HTR-8/SVneo (cell line): ENCODE results near the gene TGFB2.
A peak's percentile ranks its signal among the peaks of the same experiment; 100 is the strongest.

ENCODE experiments used
- DNase-seq: peaks from one replicate; pipeline ENCODE4 v3.0.0; 2011; ENCODE audit warnings: low spot score, mixed read lengths; ENCODE audit not compliant: insufficient read length
- FAIRE-seq: peaks from 2 replicates; lab custom pipeline; 2011; peaks lifted over from hg19 to GRCh38; lab: Jason Lieb, UNC

TGFB2 gene

DNA sequence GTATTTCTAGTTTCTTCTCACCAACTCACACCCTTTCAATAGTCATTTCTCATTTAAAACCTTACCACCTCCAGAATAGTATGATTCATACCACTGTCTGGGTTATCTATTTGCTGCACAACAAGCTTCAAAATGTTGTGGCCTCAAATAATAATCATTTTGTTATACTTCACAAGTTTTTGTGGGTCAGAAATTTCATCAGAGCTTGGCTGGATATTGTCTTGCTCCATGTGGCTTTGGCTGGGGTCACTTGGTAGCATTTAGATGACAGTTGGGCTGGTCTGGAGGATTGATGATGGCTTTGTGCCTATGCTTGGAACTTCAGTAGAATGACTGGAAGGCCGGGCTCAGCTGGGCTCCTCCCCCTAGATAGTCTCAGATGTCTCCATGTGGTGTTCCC is 66.0 kb downstream of the TGFB2 start:
- no peak for FAIRE-seq
- no peak for DNase-seq

DNA sequence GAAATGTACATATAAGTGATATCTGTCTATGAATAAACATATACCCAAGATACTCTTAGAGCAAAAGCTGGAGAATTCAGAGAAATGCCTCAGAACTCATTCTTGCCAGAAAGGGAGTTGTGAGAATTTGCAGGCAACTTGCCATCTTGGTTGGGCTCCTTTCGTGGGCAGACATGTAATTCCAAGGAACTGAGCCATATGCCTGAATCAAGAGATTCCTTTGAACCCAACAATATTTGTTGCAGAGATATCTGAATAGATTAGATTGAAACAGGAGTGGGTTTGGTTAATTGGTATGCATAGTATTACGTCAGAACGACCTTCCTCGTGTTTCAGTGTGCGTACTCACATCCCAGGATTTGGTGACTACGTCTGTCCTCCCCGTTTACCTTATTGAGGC is 67.0 kb downstream of the TGFB2 start:
- FAIRE-seq (peak; percentile 36), DNase-seq (no peak)

DNA sequence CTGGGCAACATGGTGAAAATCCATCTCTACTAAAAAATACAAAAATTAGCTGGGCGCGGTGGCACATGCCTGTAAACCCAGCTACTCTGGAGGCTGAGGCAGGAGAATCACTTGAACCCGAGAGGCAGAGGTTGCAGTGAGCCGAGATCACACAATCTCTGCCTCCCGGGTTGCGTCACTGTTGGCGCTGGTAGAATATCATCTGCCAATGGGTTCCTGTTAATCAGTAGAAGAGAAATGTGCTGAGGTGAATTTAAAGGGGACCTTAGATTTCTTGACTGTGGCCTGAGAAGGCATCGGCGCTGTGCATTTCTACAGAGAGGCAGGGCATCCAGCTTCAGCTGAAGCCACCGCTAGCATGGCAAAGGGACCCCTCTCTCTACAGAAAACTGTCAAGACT is 68.0 kb downstream of the TGFB2 start:
- no peak for DNase-seq
- FAIRE-seq, result no peak

DNA sequence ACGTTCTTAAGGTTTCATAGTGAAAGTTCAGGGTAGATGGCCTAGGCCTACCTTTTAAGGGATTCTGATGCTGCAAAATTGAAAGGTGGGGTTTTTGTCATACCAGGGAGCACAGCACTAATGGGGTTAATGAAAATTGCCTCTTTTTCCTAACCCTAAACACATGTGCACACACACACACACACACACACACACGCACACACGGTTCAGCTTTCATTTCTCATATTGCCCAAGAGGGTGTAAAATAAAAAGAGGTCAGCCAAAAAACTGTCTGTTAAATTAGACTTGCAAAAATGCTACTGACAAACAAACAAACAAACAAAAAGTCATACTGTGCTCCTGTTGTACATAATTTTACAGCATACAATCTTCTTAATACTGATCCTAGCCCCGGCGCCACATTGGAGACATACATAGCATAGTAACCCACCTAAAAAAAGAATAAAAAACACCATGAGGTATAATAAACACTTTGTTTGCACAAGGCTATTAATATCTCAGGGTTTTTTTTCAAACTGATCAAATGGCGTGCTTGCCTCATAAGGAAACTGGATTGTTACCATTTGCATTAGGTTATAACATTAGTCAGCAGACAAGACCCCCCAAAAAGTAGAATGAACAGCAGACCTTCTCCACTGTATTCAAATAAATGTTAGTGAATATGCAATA is 69.1 kb downstream of the TGFB2 start:
- DNase-seq (no peak), FAIRE-seq (no peak)

DNA sequence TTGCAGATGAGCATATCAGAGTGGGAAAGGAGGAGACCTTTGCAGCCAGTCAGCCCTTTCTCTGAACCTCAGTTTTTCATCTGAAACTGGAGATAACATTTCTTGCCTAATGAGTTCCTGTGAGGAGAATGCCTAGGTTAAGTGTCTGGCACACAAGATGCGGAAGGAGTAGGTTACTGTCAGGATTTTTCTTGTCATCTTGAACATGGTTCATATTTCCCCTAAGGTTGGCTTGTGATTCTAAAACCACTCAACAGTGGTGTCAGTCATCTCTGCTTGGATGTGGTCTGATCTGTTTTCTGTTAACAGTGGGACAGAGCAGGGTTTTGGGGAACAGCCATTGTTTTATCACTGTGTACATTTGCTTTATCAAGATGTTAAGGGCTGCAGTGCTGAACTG is 70.6 kb downstream of the TGFB2 start:
- DNase-seq, result no peak
- no peak for FAIRE-seq

DNA sequence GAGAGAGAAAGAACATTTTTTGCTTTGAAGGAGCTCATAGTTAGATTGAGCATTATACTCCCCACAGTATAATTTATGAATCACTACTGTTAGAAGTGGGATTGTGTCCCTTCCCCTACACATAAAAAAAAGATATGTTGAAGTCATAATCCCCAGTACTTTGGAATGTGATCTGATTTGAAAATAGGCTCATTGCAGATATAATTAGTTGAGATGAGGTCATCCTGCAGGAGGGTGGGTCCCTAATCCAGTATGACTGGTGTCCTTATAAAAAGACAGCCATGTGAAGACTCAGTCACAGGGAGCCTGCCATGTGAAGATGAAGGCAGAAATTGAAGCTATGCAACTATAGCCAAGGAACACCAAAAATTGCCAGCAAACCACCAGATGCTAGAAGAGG is 76.4 kb downstream of the TGFB2 start:
- DNase-seq (no peak), FAIRE-seq (no peak)

DNA sequence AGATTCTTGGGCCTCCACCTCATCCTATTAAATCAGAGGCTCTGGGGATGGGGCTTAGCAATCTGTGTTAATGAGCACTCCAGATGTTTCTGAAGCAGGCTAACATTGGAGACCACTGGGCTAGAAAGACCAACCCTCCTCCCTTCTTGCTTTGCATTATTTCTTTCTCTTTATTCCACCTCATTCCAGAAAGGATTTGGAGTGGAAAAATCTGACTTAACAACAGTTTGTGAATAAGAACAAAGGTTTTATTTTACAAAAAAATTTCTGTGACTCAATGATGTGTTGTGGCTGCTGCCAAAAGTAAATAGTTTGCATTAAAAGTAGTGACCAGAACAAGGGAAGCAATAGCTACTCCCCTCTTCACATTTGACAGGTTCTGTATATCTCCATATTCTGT is 79.4 kb downstream of the TGFB2 start:
- DNase-seq (no peak), FAIRE-seq (no peak)

DNA sequence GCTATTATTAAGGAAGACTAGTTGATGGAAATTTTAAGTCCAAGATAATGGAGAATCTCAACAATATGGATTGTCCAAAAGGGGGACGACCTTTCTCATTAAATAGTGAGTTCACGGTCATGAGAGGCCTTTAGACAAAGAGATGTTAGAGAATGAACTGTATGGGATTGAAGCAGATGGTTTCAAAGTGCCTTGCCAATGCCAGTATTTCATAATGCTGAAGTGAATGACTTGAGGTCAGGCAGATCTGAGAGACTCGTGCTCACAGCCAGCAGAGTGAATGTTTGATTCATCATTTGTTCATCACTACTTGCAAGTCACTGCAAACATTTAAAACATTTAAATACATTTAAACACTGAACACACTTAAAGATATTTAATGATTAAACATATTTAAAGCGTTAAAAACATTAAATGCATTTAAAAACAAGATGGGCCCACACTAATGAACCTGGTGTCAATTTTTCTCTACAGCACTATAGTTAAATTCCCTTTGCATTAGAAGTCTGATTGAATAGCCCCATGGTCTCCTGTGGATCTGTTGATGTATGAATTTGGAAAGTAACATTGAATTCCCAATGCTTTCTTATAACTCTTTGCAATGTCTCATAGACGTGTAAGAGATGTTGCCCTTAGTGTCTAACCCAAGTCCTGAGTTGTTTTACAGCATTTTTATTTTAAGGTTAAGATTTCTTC is 80.7 kb downstream of the TGFB2 start:
- FAIRE-seq (no peak), DNase-seq (no peak)

DNA sequence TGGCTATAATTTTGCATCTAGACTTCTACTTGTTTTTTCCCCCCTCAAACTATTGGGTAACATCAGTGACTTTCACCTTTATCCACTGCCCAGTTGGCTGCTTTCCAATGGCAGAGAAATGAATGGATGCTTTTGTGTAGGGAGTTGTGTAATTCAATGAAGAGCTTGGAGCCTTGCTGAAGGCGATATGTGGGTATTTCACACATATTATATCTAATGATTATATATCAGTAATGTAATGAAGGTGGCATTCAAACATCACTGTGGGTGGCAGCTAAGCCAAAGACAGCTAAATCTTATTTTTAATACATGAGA is 81.2 kb downstream of the TGFB2 start:
- DNase-seq (no peak), FAIRE-seq (no peak)

DNA sequence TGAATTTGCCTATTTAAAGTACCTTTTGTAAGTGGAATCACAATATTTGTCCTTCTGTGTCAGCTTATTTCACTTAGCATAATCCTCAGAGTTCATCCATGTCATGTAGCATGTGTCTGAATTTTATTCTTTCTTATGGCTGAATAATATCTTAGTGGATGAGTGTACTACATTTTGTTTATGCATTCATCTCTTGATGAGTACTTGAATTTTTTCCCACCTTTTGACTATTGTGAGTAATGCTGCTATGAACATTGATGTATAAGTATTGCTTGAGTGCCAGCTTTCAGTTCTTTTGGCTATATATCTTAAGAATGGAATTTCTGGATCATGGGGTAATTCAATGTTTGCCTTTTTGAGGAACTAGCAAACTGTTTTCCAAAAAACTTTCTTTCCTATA is 84.2 kb downstream of the TGFB2 start:
- DNase-seq (no peak), FAIRE-seq (no peak)

DNA sequence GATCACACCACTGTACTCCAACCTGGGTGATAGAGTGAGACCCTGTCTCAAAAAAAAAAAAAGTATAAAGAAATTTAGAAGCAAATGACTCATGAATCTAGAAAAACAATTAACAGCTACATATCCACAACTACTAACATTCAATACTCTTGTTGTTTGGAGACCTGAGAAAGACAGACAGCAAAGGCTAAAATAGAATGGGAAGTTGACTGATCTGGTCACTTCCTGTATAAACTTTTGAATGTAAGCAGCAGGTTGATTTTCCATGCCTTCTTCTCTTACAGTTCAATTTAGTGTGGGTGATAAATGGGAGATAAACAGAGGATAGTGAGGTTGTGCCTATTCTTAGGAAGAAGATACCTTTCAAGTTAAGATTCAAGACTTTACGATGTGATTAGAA is 85.2 kb downstream of the TGFB2 start:
- DNase-seq (no peak), FAIRE-seq (no peak)

DNA sequence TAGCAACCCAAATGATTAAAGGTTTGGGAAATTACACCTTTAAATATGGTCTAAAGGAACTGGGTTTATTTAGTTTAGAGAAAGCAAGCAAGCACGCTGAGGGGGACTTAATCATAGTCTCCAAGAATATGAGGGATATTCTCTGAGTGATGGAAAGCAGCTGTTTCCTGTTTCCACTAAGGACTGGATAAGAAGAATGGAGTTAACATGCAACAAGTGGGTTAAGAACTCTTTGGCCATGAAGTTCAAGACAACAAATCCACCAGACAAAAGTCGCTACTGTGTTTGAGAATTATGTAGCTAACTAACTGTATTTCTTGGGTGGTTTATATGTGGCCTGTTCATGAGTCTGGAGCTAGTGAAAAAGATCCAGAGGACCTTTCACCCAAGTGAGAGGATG is 85.7 kb downstream of the TGFB2 start:
- DNase-seq, result no peak
- no peak for FAIRE-seq

DNA sequence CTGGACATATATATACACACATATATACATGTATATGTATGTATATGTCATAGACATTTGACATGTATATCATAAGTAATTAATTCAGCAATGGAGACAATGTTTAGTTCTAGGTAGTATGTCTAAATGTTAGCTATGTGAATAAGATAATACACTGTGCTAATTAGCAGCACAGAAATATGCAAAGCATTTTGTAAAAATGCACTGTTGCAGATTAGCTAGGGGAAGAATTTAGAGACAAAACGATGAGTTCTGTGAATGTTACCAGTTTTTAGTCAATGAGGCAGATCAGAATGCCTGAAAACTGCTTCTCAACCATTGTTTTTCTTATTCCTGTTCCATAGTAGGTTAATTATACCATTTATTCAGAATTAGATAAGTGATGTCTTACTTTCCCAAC is 86.3 kb downstream of the TGFB2 start:
- no peak for FAIRE-seq
- DNase-seq, result no peak

DNA sequence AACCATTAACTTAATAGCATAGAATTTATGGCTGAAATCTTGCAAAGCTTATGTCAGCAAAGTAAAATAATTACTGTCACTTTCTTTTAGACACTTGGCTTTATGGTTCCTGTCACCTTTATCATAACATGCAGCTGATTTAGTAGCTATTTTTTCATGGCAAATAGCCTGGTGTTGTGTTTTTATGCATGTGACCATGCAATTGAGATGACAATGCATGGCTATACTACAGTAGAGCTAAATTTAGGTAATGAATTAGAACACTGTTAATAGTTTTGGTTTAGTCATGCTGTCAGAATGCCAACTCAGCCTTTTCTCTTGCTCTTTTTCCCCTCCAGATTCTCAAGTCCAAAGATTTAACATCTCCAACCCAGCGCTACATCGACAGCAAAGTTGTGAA is 88.6 kb downstream of the TGFB2 start:
- FAIRE-seq, result no peak
- DNase-seq, result no peak

DNA sequence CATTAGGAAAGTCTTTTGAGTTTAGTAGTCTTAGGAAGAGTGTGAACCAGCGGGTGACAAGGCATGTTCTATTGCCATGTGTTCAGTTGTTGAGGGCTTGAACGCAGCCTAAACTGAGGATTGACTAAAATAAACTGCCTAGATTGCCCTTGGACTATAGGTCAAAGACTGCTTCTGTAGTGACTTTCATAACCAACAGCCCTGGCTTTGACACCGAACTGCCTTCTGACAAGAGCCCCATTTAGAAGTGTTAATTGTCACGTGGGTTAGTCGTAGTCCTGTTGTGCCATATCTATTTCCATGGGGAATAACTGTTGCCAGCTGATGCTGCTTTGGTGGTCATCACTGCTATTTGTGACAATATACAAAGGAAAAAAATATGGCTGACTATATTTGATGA is 90.4 kb downstream of the TGFB2 start:
- FAIRE-seq, result no peak
- DNase-seq, result no peak

DNA sequence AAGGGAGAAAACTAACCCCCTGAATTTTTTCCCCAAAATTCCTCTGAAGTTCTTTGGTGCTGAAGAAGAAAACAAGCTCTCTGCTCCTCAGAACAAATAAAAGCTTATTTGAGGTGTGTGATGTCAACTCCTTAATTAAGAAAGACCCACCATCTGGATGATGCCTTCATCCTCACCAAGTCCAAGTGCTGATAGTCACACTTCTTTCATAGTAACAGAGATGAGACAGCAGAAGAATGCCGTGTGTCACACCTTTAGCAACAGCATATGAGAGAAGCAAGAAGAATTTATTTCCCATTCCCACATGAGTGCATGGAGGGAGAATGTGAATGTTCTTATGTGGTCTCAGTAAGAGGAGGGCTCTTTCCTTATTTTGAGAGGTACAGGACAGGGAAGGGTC is 91.2 kb downstream of the TGFB2 start:
- no peak for DNase-seq
- FAIRE-seq, result no peak

DNA sequence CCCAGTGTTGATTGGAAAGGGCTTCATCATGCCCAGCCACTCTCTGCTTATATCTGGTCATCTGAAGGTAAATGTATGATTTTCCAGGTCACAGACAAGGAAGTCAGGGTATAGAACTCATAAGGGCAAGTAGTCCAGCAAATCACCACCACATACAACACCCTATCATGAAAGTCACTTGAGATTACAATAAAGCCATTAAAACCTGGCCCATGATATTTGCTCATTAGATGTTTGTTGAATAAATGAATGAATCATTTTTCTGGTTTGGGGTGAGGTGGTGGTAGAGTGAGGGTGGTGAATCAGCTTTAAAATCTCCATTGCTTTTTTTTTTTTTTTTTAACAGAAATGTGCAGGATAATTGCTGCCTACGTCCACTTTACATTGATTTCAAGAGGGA is 91.9 kb downstream of the TGFB2 start:
- DNase-seq (no peak), FAIRE-seq (no peak)

DNA sequence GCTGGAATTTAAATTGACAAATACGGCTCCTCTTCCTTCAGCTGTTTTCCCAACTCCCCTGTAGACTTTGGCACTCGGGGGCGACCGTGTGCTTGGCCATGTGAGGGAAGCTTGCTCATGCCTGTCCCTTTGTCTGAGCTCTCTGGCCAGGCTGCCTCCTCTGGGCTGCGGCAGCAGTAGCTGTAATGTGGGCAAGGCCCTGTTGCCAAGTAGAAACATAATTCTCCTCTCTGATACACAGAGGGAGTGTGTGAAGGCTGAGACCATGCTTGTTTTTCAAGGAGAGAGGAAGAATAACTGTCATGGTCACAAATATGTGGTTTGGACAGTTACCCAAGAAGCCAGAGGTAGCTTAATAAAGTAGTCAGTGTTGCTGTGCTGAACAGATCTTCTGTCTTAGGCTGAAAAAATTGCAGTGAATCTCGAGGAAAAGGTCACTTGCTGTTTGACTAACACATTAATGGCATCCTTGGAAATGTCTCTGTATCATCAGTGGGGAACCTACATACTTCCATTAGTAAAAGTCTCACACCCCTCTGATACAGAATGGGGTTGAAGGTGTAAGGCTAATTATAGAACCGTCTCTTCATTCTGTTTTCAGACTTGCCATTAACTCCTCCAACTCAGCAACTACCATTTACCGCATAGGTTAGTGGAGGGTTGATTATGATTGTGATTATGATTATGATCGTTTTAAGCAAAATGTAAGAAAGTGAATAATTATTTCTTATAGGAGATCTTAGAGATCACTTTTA is 94.6 kb downstream of the TGFB2 start:
- no peak for DNase-seq

DNA sequence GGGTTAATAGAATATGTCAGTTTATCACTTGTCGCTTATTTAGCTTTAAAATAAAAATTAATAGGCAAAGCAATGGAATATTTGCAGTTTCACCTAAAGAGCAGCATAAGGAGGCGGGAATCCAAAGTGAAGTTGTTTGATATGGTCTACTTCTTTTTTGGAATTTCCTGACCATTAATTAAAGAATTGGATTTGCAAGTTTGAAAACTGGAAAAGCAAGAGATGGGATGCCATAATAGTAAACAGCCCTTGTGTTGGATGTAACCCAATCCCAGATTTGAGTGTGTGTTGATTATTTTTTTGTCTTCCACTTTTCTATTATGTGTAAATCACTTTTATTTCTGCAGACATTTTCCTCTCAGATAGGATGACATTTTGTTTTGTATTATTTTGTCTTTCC is 98.1 kb downstream of the TGFB2 start:
- DNase-seq, result no peak
- FAIRE-seq, result no peak

More for the DNA sequence above, 94.6 kb downstream of the TGFB2 start:
- no peak for FAIRE-seq

DNA sequence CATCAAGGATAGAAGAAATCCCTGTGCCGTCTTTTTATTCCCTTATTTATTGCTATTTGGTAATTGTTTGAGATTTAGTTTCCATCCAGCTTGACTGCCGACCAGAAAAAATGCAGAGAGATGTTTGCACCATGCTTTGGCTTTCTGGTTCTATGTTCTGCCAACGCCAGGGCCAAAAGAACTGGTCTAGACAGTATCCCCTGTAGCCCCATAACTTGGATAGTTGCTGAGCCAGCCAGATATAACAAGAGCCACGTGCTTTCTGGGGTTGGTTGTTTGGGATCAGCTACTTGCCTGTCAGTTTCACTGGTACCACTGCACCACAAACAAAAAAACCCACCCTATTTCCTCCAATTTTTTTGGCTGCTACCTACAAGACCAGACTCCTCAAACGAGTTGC is 99.0 kb downstream of the TGFB2 start:
- FAIRE-seq, result no peak

DNA sequence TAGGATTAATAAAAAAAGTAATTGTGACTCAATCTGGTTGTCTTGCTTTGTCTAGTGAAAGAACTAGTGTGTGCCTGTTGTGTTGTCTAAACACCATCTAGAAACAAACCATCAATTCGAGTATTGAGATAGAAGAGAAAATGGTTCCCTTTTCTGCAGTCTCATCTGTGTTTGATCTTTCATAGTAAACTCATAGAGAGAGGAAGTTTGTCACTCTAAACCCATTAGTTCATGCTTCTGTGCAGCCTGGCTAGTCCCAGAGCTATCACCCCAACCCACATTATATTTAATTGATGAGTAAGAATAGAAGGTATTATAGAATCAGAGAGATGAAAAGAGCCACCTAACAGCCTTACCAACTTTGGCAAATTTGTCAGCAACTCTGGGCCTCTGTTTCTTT is 99.5 kb downstream of the TGFB2 start:
- FAIRE-seq (peak; percentile 9), DNase-seq (no peak)

More for the DNA sequence above, 99.0 kb downstream of the TGFB2 start:
- no peak for DNase-seq
